D341Med (cell line): Measurements from ENCODE around the gene CFAP99.
"Not testable (repeated sequence)": the region's sequence is repeated elsewhere in the genome, so short reads cannot be mapped to it uniquely, and the experiment has no call there.

Experiments used
- DNase-seq: peaks from one replicate; pipeline ENCODE4 v3.0.0; 2012; ENCODE audit warnings: low spot score

The CFAP99 gene

GRCh38 chr4:2429945-2430757 is 11.4 kb downstream of the CFAP99 start:
- not testable (repeated sequence) for DNase-seq

- DNase-seq, result no peak
Observed at GRCh38 chr4:2432004-2432403, 13.2 kb downstream of the CFAP99 start.

GRCh38 chr4:2432991-2433530 is 14.3 kb downstream of the CFAP99 start:
- no peak for DNase-seq

- no peak for DNase-seq
Observed at GRCh38 chr4:2433609-2434350, 15.0 kb downstream of the CFAP99 start.

GRCh38 chr4:2434420-2434819 is 15.7 kb downstream of the CFAP99 start:
- peak; percentile 58 for DNase-seq

GRCh38 chr4:2436301-2436700 is 17.5 kb downstream of the CFAP99 start:
- no peak for DNase-seq

- DNase-seq, result no peak
Observed at GRCh38 chr4:2436761-2437474, 18.2 kb downstream of the CFAP99 start.

GRCh38 chr4:2437475-2438215 is 18.9 kb downstream of the CFAP99 start:
- no peak for DNase-seq

GRCh38 chr4:2438822-2439718 is 20.3 kb downstream of the CFAP99 start:
- DNase-seq, result no peak

GRCh38 chr4:2441393-2442174 is 22.8 kb downstream of the CFAP99 start:
- DNase-seq, result peak; percentile 93

GRCh38 chr4:2442175-2442993 is 23.6 kb downstream of the CFAP99 start:
- DNase-seq, result peak; percentile 64

GRCh38 chr4:2443061-2443730 is 24.4 kb downstream of the CFAP99 start:
- no peak for DNase-seq

GRCh38 chr4:2443956-2444740 is 25.4 kb downstream of the CFAP99 start:
- DNase-seq, result no peak

- DNase-seq, result no peak
Observed at GRCh38 chr4:2445130-2445529, 26.4 kb downstream of the CFAP99 start.

- DNase-seq, result no peak
Observed at GRCh38 chr4:2445571-2445970, 26.8 kb downstream of the CFAP99 start.

GRCh38 chr4:2446656-2447564 is 28.2 kb downstream of the CFAP99 start:
- DNase-seq, result no peak

- no peak for DNase-seq
Observed at GRCh38 chr4:2448589-2448988, 29.8 kb downstream of the CFAP99 start.
